HepG2 (cell line): ENCODE results near the gene RHBDL3. TPM values are rescaled to one million over a fixed set of nuclear protein-coding genes. Genes with fewer than 3 reads are reported as not detected.

ENCODE experiments used
- ATAC-seq: fragments of 200-7000 bp; cut with Tn5 transposase; 3 replicates; pipeline ENCODE4 v1.9.1; 2020; ENCODE audit warnings: mild to moderate bottlenecking, moderate library complexity
- BruUV-seq: library from RNA; stranded (reverse); fragments of 400-500 nt; replicated peaks from 2 replicates; lab custom pipeline; 2021; lab: Mats Ljungman, UMichigan
- CTCF ChIA-PET: fragments of 300-600 bp; formaldehyde crosslinking; extraction: SDS; loops from one replicate; lab custom pipeline; 2021; ENCODE audit warnings: low total read pairs, inconsistent platforms, low intra/inter-chr PET ratio; lab: Yijun Ruan, JAX
- POLR2A ChIA-PET: fragments of 350-600 bp; sonication (Branson Sonifier 250); formaldehyde crosslinking; loops from one replicate; lab custom pipeline; 2020; ENCODE audit warnings: antibody characterized with exemption, inconsistent platforms; lab: Yijun Ruan, JAX
- DNase-seq: peaks from one replicate; pipeline ENCODE4 v3.0.0-alpha.2; 2015; ENCODE audit warnings: low spot score
- FAIRE-seq: peaks from 3 replicates; lab custom pipeline; 2011; peaks lifted over from hg19 to GRCh38; lab: Jason Lieb, UNC
- H2AFZ ChIP-seq: one replicate; pipeline ENCODE4 v1.6.1; 2011; ENCODE audit warnings: low read length, inconsistent platforms
- H3K27ac ChIP-seq: fragments of 300-600 bp; 3 replicates; pipeline ENCODE4 v1.8.0; 2011; ENCODE audit warnings: mixed run types, mild to moderate bottlenecking, mixed read lengths, low read length, inconsistent platforms; ENCODE audit not compliant: insufficient read depth; ENCODE audit errors: extremely low read length
- H3K27me3 ChIP-seq, 2 experiments: fragments of 200-600 bp in 1 of 2; 2 replicates in 1 of 2; 3 replicates in 1 of 2; pipeline versions ENCODE4 v1.6.0 to v1.8.0; 2011; ENCODE audit warnings: low read length in 2 of 2, mild to moderate bottlenecking in 2 of 2, moderate library complexity in 2 of 2, inconsistent platforms in 1 of 2; ENCODE audit not compliant: insufficient read depth in 2 of 2, control insufficient read depth in 1 of 2
- H3K36me3 ChIP-seq, 2 experiments: fragments of 200-600 bp in 1 of 2; replicated peaks in 1 of 2; 2 replicates in 1 of 2; 3 replicates in 1 of 2; pipeline versions ENCODE4 v1.5.1 to v1.8.0; 2011; ENCODE audit warnings: low read length in 2 of 2, inconsistent platforms in 1 of 2; ENCODE audit not compliant: insufficient read depth in 2 of 2, control insufficient read depth in 1 of 2
- H3K4me1 ChIP-seq: 2 replicates; pipeline ENCODE4 v1.5.1; 2012; ENCODE audit warnings: low read length, inconsistent platforms; ENCODE audit not compliant: insufficient read depth
- H3K4me2 ChIP-seq: 2 replicates; pipeline ENCODE4 v1.6.0; 2011; ENCODE audit warnings: low read depth, low read length, inconsistent platforms
- H3K4me3 ChIP-seq, 3 experiments: fragments of 200-600 bp in 1 of 3; sonication (generic), shearing (Covaris generic) in 1 of 3; replicated peaks in 1 of 3; 2 replicates each; pipeline ENCODE4 v1.5.1; 2011 to 2016; ENCODE audit warnings: low read length in 3 of 3, inconsistent platforms in 2 of 3, low read depth in 2 of 3, mild to moderate bottlenecking in 2 of 3, control low read depth in 1 of 3, mixed read lengths in 1 of 3; ENCODE audit not compliant: insufficient read depth in 1 of 3
- H3K79me2 ChIP-seq: one replicate; pipeline ENCODE4 v1.6.1; 2011; ENCODE audit warnings: low read length, inconsistent platforms; ENCODE audit not compliant: insufficient read depth
- H3K9ac ChIP-seq: 2 replicates; pipeline ENCODE4 v1.6.0; 2011; ENCODE audit warnings: mild to moderate bottlenecking, low read depth, low read length, inconsistent platforms; ENCODE audit not compliant: insufficient read depth
- H3K9me3 ChIP-seq: 2 replicates; pipeline ENCODE4 v1.5.1; 2012; ENCODE audit warnings: mild to moderate bottlenecking, low read length
- H4K20me1 ChIP-seq: 2 replicates; pipeline ENCODE4 v1.6.0; 2011; ENCODE audit warnings: inconsistent platforms, mild to moderate bottlenecking, low read length, moderate library complexity; ENCODE audit not compliant: insufficient read depth
- CHD4 ChIP-seq: fragments of 200-600 bp; sonication (generic); IDR thresholded peaks from 2 replicates; pipeline ENCODE4 v1.7.0; 2017; ENCODE audit warnings: mild to moderate bottlenecking, low read length, borderline replicate concordance
- FOXP1 ChIP-seq, 2 experiments: fragments of 450-650 bp in 1 of 2; IDR thresholded peaks; 2 replicates each; pipeline ENCODE4 v1.6.1; 2017 to 2018; ENCODE audit warnings: antibody characterized with exemption in 1 of 2
- MBNL3 ChIP-seq: fragments of 250-450 bp; sonication (Bioruptor Pico); conservative IDR thresholded peaks from 2 replicates; pipeline ENCODE4 v1.8.0; 2022; ENCODE audit warnings: mild to moderate bottlenecking, inconsistent platforms
- NR2F1 ChIP-seq, 2 experiments: fragments of 450-650 bp in 1 of 2; formaldehyde crosslinking in 1 of 2; IDR thresholded peaks; 2 replicates each; pipeline versions ENCODE4 v1.5.0 to v1.6.1; 2016 to 2020; ENCODE audit warnings: mild to moderate bottlenecking in 1 of 2, missing compliant biosample characterization in 1 of 2, missing genetic modification reagents in 1 of 2, moderate library complexity in 1 of 2
- RBM22 ChIP-seq: fragments of 200-400 bp; formaldehyde crosslinking; optimal IDR thresholded peaks from 2 replicates; pipeline ENCODE3; 2017; ENCODE audit warnings: mild to moderate bottlenecking, low read length, moderate library complexity
- RELA ChIP-seq: sonication (generic); formaldehyde crosslinking; IDR thresholded peaks from 2 replicates; pipeline ENCODE4 v1.4.0; 2020; ENCODE audit warnings: missing genetic modification reagents
- SNAPC2 ChIP-seq: sonication (generic); formaldehyde crosslinking; IDR thresholded peaks from 2 replicates; pipeline ENCODE4 v1.8.1; 2022; ENCODE audit warnings: mild to moderate bottlenecking, missing genetic modification reagents
- TBL1XR1 ChIP-seq: fragments of 150-350 bp; IDR thresholded peaks from 2 replicates; pipeline ENCODE4 v1.6.1; 2014; ENCODE audit warnings: borderline replicate concordance, low read length; ENCODE audit not compliant: partially characterized antibody
- ZFP41 ChIP-seq: sonication (generic); formaldehyde crosslinking; IDR thresholded peaks from 2 replicates; pipeline ENCODE4 v1.4.0; 2020; ENCODE audit warnings: mild to moderate bottlenecking, missing genetic modification reagents, borderline replicate concordance
- ZFY ChIP-seq: sonication (generic); formaldehyde crosslinking; IDR thresholded peaks from 2 replicates; pipeline ENCODE4 v1.4.0; 2020; ENCODE audit warnings: missing genetic modification reagents
- ZNF546 ChIP-seq: sonication (generic); formaldehyde crosslinking; conservative IDR thresholded peaks from 2 replicates; pipeline ENCODE4 v1.8.1; 2023; ENCODE audit warnings: mild to moderate bottlenecking, missing genetic modification reagents
- ZNF589 ChIP-seq: sonication (generic); formaldehyde crosslinking; conservative IDR thresholded peaks from 2 replicates; pipeline ENCODE4 v1.8.0; 2022; ENCODE audit warnings: mild to moderate bottlenecking, moderate library complexity, missing genetic modification reagents
- WGBS: methylation state at CpG from one replicate; pipeline ENCODE4 v1.1.6; 2017; ENCODE audit warnings: low lambda C conversion rate; 5-methylcytosine and 5-hydroxymethylcytosine counted together
- in situ Hi-C: cut with HindIII; loops from 2 replicates; pipeline ENCODE4 v1.10.0; 2017; ENCODE audit warnings: low pct_unique_long_range_greater_than_20kb; ENCODE audit not compliant: extremely low pct_ligation_motif_present
- intact Hi-C: fragments of 100-400 bp; cut with micrococcal nuclease; formaldehyde crosslinking; loops from one replicate; pipeline ENCODE4 v1.10.0; 2022; ENCODE audit not compliant: unreplicated experiment
- polyA plus RNA-seq, 8 experiments: library from polyadenylated mRNA; depleted of rRNA in 3 of 8; stranded (reverse) in 7 of 8; unstranded in 1 of 8; fragments of >200 nt; fragmentation: Illumina TruSeq in 4 of 8; extraction: Trizol in 4 of 8; gene quantifications; 2 replicates each; pipeline versions ENCODE4 v1.2.1 to v1.2.3, GENCODE V29; 2011 to 2016; ENCODE audit warnings: low read depth in 4 of 8, missing spikeins in 1 of 8, mixed read lengths in 1 of 8; ENCODE audit not compliant: insufficient read depth in 1 of 8
- total RNA-seq, 5 experiments: library from RNA; depleted of rRNA; stranded (reverse); fragments of >200 nt; fragmentation: Illumina TruSeq; extraction: Trizol; gene quantifications; 2 replicates each; pipeline ENCODE4 v1.2.3, GENCODE V29; 2016; ENCODE audit warnings: low read depth in 1 of 5
- TF ChIP-seq, protein P1 (sequence below): sonication (generic); formaldehyde crosslinking; conservative IDR thresholded peaks from 2 replicates; pipeline ENCODE4 v1.8.0; 2022; ENCODE audit warnings: mild to moderate bottlenecking, moderate library complexity, missing genetic modification reagents

The RHBDL3 gene
- total and polyA plus RNA-seq, 2 of the 13 experiments (the other 11 are each of a cell fraction or from before 2014, with no cell fraction given) = 0.09 TPM; not detected in 1

DNA sequence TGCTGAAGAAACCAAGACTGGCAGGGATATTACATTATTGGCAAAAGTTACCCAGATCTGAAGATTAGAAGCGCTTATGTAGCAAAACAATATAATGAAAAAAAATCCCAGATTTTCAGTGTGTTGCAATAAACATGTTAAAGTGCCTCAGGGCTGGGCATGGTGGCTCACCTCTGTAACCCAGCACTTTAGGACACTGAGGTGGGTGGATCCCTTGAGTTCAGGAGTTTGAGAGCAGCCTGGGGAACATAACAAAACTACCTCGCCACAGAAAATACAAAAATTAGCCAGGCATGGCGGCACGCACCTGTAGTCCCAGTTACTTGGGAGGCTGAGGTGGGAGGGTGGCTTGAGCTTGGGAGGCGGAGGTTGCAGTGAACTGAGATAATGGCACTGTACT lies 91.1 kb downstream of the RHBDL3 start:
- H3K4me2 ChIP-seq = no peak overlapping the region
- DNase-seq = no peak
- peaks cover 20 to 71% of the 10 kb centered on the region in 2 experiments for H3K36me3 ChIP-seq
- H3K9me3 ChIP-seq = no peaks in the 10 kb centered on the region
- no peak for FAIRE-seq
- no peak overlapping the region for H2AFZ ChIP-seq
- in situ Hi-C loops = no loop called here
- no peak for ATAC-seq
- no peak overlapping the region for H3K4me3 ChIP-seq
- H3K27ac ChIP-seq = no peak overlapping the region
- WGBS = 94% methylated on average over 5 of the region's 5 CpGs
- H3K27me3 ChIP-seq = no peaks in the 10 kb centered on the region
- intact Hi-C loops = no loop called here
- no TSS peak for BruUV-seq
- POLR2A ChIA-PET = no interaction called here
- H3K4me1 ChIP-seq = peaks cover 47% of the 10 kb centered on the region
- H3K79me2 ChIP-seq = peaks cover 80% of the 10 kb centered on the region
- H4K20me1 ChIP-seq = peaks cover 68% of the 10 kb centered on the region
- CTCF ChIA-PET = no interaction called here
- no peak overlapping the region for H3K9ac ChIP-seq
- no peak for TF ChIP-seq ZNF589
- no peak for TF ChIP-seq TBL1XR1
- TF ChIP-seq, protein P1, sequence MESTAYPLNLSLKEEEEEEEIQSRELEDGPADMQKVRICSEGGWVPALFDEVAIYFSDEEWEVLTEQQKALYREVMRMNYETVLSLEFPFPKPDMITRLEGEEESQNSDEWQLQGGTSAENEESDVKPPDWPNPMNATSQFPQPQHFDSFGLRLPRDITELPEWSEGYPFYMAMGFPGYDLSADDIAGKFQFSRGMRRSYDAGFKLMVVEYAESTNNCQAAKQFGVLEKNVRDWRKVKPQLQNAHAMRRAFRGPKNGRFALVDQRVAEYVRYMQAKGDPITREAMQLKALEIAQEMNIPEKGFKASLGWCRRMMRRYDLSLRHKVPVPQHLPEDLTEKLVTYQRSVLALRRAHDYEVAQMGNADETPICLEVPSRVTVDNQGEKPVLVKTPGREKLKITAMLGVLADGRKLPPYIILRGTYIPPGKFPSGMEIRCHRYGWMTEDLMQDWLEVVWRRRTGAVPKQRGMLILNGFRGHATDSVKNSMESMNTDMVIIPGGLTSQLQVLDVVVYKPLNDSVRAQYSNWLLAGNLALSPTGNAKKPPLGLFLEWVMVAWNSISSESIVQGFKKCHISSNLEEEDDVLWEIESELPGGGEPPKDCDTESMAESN (CRISPR knock-in tag) = no peak
- TF ChIP-seq RBM22 = peak; percentile 44

DNA sequence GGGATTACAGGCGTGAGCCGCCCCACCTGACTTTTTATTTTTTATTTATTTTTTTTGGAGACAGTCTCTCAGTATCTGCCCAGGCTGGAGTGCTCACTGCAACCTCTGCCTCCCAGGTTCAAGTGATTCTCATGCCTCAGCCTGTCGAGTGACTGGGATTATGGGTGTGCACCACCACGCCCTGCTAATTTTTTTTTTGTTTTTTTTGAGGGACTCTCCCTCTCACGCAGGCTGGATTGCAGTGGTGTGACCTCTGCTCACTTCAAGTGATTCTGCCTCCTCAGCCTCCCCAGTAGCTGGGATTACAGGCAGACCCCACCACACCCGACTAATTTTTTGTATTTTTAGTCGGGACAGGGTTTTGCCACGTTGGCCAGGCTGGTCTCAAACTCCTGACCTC lies 92.0 kb downstream of the RHBDL3 start:
- ChIA-PET CTCF (no interaction called here), POLR2A (no interaction called here)
- DNase-seq (no peak), FAIRE-seq (no peak), ATAC-seq (no peak)
- Histone ChIP-seq H3K79me2 (peaks cover 71% of the 10 kb centered on the region), H3K36me3 (peaks cover 22 to 79% of the 10 kb centered on the region in 2 experiments), H2AFZ (no peak overlapping the region), H4K20me1 (peaks cover 63% of the 10 kb centered on the region), H3K4me3 (no peak overlapping the region), H3K27ac (no peak overlapping the region), H3K9me3 (no peaks in the 10 kb centered on the region), H3K4me2 (no peak overlapping the region), H3K4me1 (peaks cover 39% of the 10 kb centered on the region), H3K9ac (no peak overlapping the region), H3K27me3 (no peaks in the 10 kb centered on the region)
- TF ChIP-seq ZFP41 (no peak), CHD4 (no peak), ZFY (CRISPR knock-in tag) (no peak), ZNF546 (no peak), MBNL3 (no peak), RELA (CRISPR knock-in tag) (no peak), SNAPC2 (CRISPR knock-in tag) (no peak), NR2F1 (CRISPR knock-in tag; IDR thresholded peaks at IDR 0.05) (no peak), FOXP1 (IDR thresholded peaks at IDR 0.05) (no peak), FOXP1 (CRISPR knock-in tag; IDR thresholded peaks at IDR 0.05) (no peak)
- intact Hi-C loops (no loop called here), in situ Hi-C loops (no loop called here)
- BruUV-seq = no TSS peak
- whole genome bisulfite sequencing = 97% methylated on average over 8 of the region's 8 CpGs
